GM23338 (cell line): ENCODE results near the gene MAST4. TPM values are rescaled to one million over a fixed set of nuclear protein-coding genes. Genes with fewer than 3 reads are reported as not detected.

Experiments used
- ATAC-seq: fragments of 200-7000 bp; cut with Tn5 transposase; 3 replicates; pipeline ENCODE4 v1.9.1; 2020
- DNase-seq: peaks from one replicate; pipeline ENCODE4 v3.0.0-alpha.2; 2015; ENCODE audit warnings: low spot score
- H2AFZ ChIP-seq: fragments of 200-600 bp; sonication (generic); 2 replicates; pipeline ENCODE4 v1.8.0; 2016; ENCODE audit warnings: antibody characterized with exemption, mild to moderate bottlenecking, moderate library complexity
- H3F3A ChIP-seq: fragments of 200-600 bp; sonication (generic); replicated peaks from 2 replicates; pipeline ENCODE4 v1.8.0; 2017; ENCODE audit warnings: antibody characterized with exemption, mixed run types, low read depth
- H3K27ac ChIP-seq: fragments of 200-600 bp; sonication (generic); 2 replicates; pipeline ENCODE4 v1.6.1; 2016; ENCODE audit warnings: low read depth
- H3K27me3 ChIP-seq: fragments of 200-600 bp; sonication (generic); 2 replicates; pipeline ENCODE4 v1.8.0; 2016; ENCODE audit warnings: mild to moderate bottlenecking, mixed run types, moderate library complexity; ENCODE audit not compliant: insufficient read depth
- H3K36me3 ChIP-seq: fragments of 200-600 bp; sonication (generic); 2 replicates; pipeline ENCODE4 v1.8.0; 2016; ENCODE audit warnings: mild to moderate bottlenecking; ENCODE audit not compliant: insufficient read depth
- H3K4me1 ChIP-seq: fragments of 200-600 bp; sonication (generic); 2 replicates; pipeline ENCODE4 v1.8.0; 2016; ENCODE audit warnings: mild to moderate bottlenecking, moderate library complexity; ENCODE audit not compliant: insufficient read depth
- H3K4me2 ChIP-seq: fragments of 200-600 bp; sonication (generic); 2 replicates; pipeline ENCODE4 v1.7.1; 2017; ENCODE audit warnings: mixed run types
- H3K4me3 ChIP-seq: fragments of 200-600 bp; sonication (generic); 2 replicates; pipeline ENCODE4 v1.6.1; 2016; ENCODE audit warnings: mixed run types
- H3K79me2 ChIP-seq: fragments of 200-600 bp; sonication (generic); replicated peaks from 2 replicates; pipeline ENCODE4 v1.8.0; 2017; ENCODE audit warnings: mild to moderate bottlenecking; ENCODE audit not compliant: insufficient read depth
- H3K9me2 ChIP-seq: fragments of 200-600 bp; sonication (generic); 2 replicates; pipeline ENCODE4 v1.8.0; 2017; ENCODE audit not compliant: insufficient read depth
- H4K20me1 ChIP-seq: fragments of 200-600 bp; sonication (generic); replicated peaks from 2 replicates; pipeline ENCODE4 v1.8.0; 2017; ENCODE audit warnings: mild to moderate bottlenecking; ENCODE audit not compliant: insufficient read depth
- H3K27ac Mint-ChIP-seq: 2 replicates; pipeline ENCODE4 v1.8.0; 2020; ENCODE audit warnings: inconsistent platforms, mild to moderate bottlenecking, moderate library complexity, mixed read lengths
- H3K27me3 Mint-ChIP-seq: 3 replicates; pipeline ENCODE4 v1.8.0; 2022; ENCODE audit warnings: low read depth, mild to moderate bottlenecking, moderate library complexity, mixed read lengths, inconsistent platforms; ENCODE audit not compliant: insufficient read depth, poor library complexity
- H3K36me3 Mint-ChIP-seq: 3 replicates; pipeline ENCODE4 v1.8.0; 2021; ENCODE audit warnings: low read depth, mild to moderate bottlenecking, inconsistent platforms, moderate library complexity, mixed read lengths
- H3K4me1 Mint-ChIP-seq: 3 replicates; pipeline ENCODE4 v1.8.0; 2020; ENCODE audit warnings: mild to moderate bottlenecking, inconsistent platforms, mixed read lengths
- H3K4me3 Mint-ChIP-seq: 3 replicates; pipeline ENCODE4 v1.8.0; 2021; ENCODE audit warnings: moderate library complexity, mild to moderate bottlenecking, inconsistent platforms, mixed read lengths
- H3K9me3 Mint-ChIP-seq: 3 replicates; pipeline ENCODE4 v1.8.0; 2020; ENCODE audit warnings: moderate library complexity, mild to moderate bottlenecking, inconsistent platforms, mixed read lengths
- CREB1 ChIP-seq: fragments of 250-450 bp; sonication (Bioruptor Pico); IDR thresholded peaks from 2 replicates; pipeline ENCODE4 v1.5.0; 2020; ENCODE audit warnings: low read depth, mild to moderate bottlenecking, moderate library complexity
- ETS1 ChIP-seq: IDR thresholded peaks from 2 replicates; pipeline ENCODE4 v1.6.1; 2016; ENCODE audit warnings: antibody characterized with exemption
- EZH2 ChIP-seq: fragments of 200-600 bp; sonication (generic); IDR thresholded peaks from one replicate; pipeline ENCODE4 v1.8.0; 2017; ENCODE audit warnings: antibody characterized with exemption, mild to moderate bottlenecking, low read depth; ENCODE audit not compliant: unreplicated experiment
- EZH2phosphoT487 ChIP-seq: fragments of 200-600 bp; sonication (generic); IDR thresholded peaks from one replicate; pipeline ENCODE4 v1.8.1; 2018; ENCODE audit warnings: antibody characterized with exemption; ENCODE audit not compliant: unreplicated experiment
- JUNB ChIP-seq: IDR thresholded peaks from one replicate; pipeline ENCODE4 v1.6.1; 2016; ENCODE audit warnings: antibody characterized with exemption; ENCODE audit not compliant: unreplicated experiment
- NANOG ChIP-seq: IDR thresholded peaks from 2 replicates; pipeline ENCODE4 v1.6.1; 2016; ENCODE audit warnings: antibody characterized with exemption, borderline replicate concordance
- POLR2AphosphoS5 ChIP-seq: IDR thresholded peaks from 2 replicates; pipeline ENCODE4 v1.6.1; 2016; ENCODE audit warnings: antibody characterized with exemption, low read depth
- REST ChIP-seq: IDR thresholded peaks from one replicate; pipeline ENCODE4 v1.6.1; 2018; ENCODE audit warnings: antibody characterized with exemption; ENCODE audit not compliant: unreplicated experiment
- STAT1 ChIP-seq: IDR thresholded peaks from one replicate; pipeline ENCODE4 v1.6.1; 2016; ENCODE audit warnings: antibody characterized with exemption; ENCODE audit not compliant: unreplicated experiment
- ZNF114 ChIP-seq: fragments of 250-450 bp; sonication (Bioruptor Pico); IDR thresholded peaks from 2 replicates; pipeline ENCODE4 v1.5.0; 2020; ENCODE audit warnings: mild to moderate bottlenecking, moderate library complexity
- ZNF331 ChIP-seq: fragments of 250-450 bp; sonication (Bioruptor Pico); IDR thresholded peaks from 2 replicates; pipeline ENCODE4 v1.5.0; 2020; ENCODE audit warnings: low read depth, mild to moderate bottlenecking, moderate library complexity
- ZNF462 ChIP-seq: fragments of 250-450 bp; sonication (Bioruptor Pico); IDR thresholded peaks from 2 replicates; pipeline ENCODE4 v1.5.0; 2020; ENCODE audit warnings: mild to moderate bottlenecking, moderate library complexity
- polyA plus RNA-seq: library from polyadenylated mRNA; unstranded; fragments of >200 nt; fragmentation: Nextera tagmentation; extraction: Ambion mirVana; gene quantifications from 2 replicates; pipeline ENCODE4 v1.2.1, GENCODE V29; 2016
- total RNA-seq: library from RNA; depleted of rRNA; stranded (reverse); fragments of >200 nt; shearing (Covaris generic); gene quantifications from 2 replicates; pipeline ENCODE4 v1.2.3, GENCODE V29; 2014
- TF ChIP-seq, protein P1 (sequence below), 2 experiments: fragments of 200-600 bp in 1 of 2; sonication (generic) in 1 of 2; conservative IDR thresholded peaks; 2 replicates each; pipeline versions ENCODE4 v1.5.1 to v1.6.1; 2016 to 2017; ENCODE audit warnings: antibody characterized with exemption in 2 of 2, low read depth in 2 of 2, mild to moderate bottlenecking in 2 of 2, moderate library complexity in 1 of 2

MAST4 gene
- total and polyA plus RNA-seq, 2 experiments from 2014 or later = 3.6 to 8.5 TPM

DNA sequence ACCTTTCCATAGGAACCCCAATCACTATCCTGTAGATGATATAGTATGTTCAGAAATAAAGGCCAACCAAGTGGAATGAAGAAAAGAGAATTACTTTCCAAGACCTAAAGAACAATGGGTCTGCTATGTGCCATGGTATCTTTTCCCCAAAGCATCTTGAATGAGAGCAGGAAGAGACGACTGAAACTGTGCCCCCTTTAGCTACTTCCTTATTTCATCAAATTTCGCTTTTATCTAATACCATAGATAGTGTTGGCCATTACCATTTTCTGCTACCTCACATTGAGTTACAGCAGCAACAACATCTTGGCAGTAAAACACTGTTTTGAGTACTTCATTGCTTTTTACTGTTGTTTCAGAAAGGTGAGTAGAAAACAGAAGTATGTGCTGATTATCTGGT is 333.8 kb downstream of the MAST4 start:
- DNase-seq (no peak), ATAC-seq (no peak)
- no peaks in the 10 kb centered on the region for H3K27me3 ChIP-seq
- Mint-ChIP-seq H3K27me3 (no peaks in the 10 kb centered on the region), H3K27ac (no peak overlapping the region), H3K36me3 (no peaks in the 10 kb centered on the region), H3K4me1 (no peaks in the 10 kb centered on the region; the same call in 2 of the 3 replicates), H3K4me3 (no peak overlapping the region), H3K9me3 (no peaks in the 10 kb centered on the region)
- no peak overlapping the region for H3K4me2 ChIP-seq
- no peak overlapping the region for H3K4me3 ChIP-seq
- H3K4me1 ChIP-seq = peaks cover 6% of the 10 kb centered on the region; the same call in 1 of the 2 replicates
- H3K79me2 ChIP-seq = no peaks in the 10 kb centered on the region
- H2AFZ ChIP-seq = no peak overlapping the region
- TF ChIP-seq NANOG (no peak), REST (no peak), POLR2AphosphoS5 (no peak), STAT1 (no peak), ZNF462 (no peak), ETS1 (no peak), ZNF114 (no peak), EZH2 (no peak), EZH2phosphoT487 (no peak), ZNF331 (CRISPR knock-in tag) (no peak), JUNB (no peak), CREB1 (no peak)
- TF ChIP-seq, protein P1, sequence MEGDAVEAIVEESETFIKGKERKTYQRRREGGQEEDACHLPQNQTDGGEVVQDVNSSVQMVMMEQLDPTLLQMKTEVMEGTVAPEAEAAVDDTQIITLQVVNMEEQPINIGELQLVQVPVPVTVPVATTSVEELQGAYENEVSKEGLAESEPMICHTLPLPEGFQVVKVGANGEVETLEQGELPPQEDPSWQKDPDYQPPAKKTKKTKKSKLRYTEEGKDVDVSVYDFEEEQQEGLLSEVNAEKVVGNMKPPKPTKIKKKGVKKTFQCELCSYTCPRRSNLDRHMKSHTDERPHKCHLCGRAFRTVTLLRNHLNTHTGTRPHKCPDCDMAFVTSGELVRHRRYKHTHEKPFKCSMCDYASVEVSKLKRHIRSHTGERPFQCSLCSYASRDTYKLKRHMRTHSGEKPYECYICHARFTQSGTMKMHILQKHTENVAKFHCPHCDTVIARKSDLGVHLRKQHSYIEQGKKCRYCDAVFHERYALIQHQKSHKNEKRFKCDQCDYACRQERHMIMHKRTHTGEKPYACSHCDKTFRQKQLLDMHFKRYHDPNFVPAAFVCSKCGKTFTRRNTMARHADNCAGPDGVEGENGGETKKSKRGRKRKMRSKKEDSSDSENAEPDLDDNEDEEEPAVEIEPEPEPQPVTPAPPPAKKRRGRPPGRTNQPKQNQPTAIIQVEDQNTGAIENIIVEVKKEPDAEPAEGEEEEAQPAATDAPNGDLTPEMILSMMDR (conservative IDR thresholded peaks at IDR 0.05; ENCODE audit: low read depth in 2 of 2) = no peak
- no peaks in the 10 kb centered on the region for H3F3A ChIP-seq
- H3K9me2 ChIP-seq = 0 out of 2 replicates have a peak, but pooled peaks cover 6% of the 10 kb centered on the region
- no peak overlapping the region for H3K27ac ChIP-seq
- no peaks in the 10 kb centered on the region for H4K20me1 ChIP-seq
- no peaks in the 10 kb centered on the region for H3K36me3 ChIP-seq
